Measurements from ENCODE around the gene PGK1.
A peak's percentile ranks its signal among the peaks of the same experiment; 100 is the strongest.
"Not testable (repeated sequence)": the region's sequence is repeated elsewhere in the genome, so short reads cannot be mapped to it uniquely, and the experiment has no call there.

PGK1 gene

DNA sequence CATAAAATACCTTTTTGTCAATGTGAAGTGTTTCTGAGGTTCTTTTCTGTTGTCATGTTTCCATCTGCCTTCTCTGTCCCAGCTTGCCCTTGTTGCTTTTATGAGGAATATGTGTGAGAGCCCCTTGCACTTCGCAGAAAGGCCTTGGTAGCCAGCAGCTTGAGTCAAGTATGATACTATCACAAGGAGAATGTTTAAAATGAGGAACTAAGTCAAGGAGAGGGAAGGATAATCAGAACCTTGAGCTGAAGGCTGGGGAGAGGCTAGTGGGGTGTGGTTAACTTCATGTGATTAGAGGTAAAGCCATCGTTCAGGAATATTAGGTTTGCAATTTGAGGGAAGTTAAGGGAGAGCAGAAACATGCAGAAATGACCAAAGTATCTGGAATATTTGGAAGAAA is 12.7 kb downstream of the PGK1 start:
- no peak for DNase-seq

DNA sequence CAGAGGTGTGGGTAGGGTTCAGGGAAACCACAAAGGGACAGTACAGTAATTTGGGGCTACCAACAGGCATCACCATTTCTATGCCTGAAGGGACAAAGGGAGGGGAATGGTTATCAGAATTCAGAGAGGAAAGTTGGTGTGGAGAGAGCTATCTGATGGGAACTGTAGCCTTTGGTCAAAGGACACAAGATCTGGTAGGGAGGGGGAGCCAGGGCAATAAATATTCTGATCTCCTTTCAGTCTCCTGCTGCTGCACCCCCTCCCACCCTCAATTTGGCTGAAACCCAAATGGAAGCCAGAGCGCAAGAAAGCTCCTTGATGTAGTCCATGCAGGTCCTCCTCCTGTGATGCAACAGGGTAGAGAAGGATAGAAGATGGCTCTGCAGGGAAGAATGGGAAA is 14.6 kb downstream of the PGK1 start:
- DNase-seq: no peak

DNA sequence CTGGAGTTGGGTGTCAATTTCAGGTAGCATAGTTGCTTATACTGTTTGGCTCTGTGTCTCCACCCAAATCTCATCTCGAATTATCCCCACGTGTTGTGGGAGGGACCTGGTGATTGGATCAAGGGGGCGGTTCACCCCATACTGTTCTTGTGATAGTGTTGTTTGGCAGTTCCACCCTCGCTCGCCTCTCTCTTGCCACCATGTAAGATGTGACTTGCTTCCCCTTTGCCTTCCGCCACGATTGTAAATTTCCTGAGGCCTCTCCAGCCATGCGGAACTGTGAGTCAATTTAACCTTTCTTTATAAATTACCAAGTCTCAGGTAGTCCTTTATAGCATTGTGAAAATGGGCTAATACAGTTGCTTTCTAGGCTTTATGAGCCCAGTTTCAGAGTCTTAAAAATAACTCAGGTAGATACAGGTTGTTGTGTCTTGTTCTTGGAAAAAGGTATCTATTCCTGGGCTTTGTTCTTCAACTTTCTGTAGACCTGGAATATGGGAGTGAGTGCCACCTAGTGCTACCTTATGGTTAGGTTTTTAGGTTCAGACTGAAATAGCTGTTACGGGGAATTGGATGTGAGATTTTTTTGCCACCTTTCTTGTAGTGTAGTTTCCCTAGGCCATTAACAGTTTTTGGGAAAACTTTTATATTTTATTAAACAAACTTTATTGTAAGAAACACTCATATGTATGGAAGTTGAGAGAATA is 15.6 kb downstream of the PGK1 start:
- peak; percentile 20 for DNase-seq

DNA sequence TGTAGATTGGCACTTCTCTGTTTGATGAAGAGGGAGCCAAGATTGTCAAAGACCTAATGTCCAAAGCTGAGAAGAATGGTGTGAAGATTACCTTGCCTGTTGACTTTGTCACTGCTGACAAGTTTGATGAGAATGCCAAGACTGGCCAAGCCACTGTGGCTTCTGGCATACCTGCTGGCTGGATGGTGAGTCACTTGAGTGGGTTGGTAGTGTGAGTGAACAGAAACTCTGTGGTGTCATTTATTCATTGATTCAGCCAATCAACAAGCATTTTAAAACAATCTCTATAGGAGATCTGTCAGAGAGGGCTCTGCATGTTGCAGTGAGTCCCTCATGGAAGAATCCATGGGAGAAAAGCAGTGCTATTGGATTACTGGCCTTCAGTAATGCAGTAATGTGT is 19.1 kb downstream of the PGK1 start:
- no peak for DNase-seq

DNA sequence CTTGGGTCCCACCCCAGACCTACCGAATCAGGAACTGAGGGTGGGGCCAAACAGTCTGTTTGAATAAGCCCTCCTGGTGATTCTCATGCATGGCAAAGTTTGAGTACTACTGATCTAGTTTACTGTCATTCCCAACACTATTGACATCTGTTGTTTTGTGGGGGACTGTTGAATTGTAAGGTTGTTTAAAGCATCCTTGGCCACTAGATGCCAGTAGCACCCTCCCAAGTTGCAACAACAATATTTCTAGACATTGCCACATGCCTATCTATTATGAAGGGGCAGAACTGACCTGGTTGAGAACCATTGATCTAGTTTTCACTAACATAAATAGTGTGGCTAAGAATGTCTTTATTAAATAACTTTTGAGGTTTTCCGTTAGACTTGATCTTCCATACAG is 20.3 kb downstream of the PGK1 start:
- DNase-seq: peak; percentile 23

DNA sequence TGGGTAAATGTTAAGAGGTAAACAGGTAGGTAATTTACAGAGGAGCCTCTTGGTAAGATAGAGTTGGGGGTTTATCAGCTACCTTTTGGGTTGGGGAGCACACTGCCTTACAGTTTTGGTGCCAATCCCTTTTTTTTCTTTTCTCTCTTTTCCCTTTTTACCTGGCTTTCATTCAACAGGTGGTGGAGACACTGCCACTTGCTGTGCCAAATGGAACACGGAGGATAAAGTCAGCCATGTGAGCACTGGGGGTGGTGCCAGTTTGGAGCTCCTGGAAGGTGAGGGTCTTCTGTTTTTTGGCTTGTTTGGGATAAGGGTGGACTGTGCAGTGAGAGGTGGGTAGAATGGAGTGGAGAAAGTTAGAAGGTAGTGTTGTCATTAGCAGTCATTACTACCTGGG is 21.1 kb downstream of the PGK1 start:
- no peak for DNase-seq

DNA sequence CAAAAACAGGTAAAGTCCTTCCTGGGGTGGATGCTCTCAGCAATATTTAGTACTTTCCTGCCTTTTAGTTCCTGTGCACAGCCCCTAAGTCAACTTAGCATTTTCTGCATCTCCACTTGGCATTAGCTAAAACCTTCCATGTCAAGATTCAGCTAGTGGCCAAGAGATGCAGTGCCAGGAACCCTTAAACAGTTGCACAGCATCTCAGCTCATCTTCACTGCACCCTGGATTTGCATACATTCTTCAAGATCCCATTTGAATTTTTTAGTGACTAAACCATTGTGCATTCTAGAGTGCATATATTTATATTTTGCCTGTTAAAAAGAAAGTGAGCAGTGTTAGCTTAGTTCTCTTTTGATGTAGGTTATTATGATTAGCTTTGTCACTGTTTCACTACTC is 21.7 kb downstream of the PGK1 start:
- DNase-seq: not testable (repeated sequence)

DNA sequence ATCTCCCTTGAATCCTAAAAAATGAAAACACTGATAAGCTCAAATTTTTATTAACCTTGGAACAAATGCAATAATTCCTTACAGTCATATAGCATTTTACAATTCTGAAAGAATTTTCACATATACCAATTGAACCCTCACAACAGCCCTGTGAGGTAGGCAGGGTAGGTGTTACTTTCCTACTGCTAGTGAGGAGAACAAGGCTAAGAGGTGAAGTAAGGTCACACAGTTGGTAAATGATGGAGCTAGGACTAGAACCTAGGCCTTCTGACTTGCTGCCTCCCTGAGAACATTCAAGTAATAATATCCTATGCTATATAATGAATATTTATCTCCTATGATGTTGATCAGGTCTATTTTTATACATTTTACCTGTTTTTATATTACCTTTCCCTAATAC is 25.7 kb downstream of the PGK1 start:
- no peak for DNase-seq

DNA sequence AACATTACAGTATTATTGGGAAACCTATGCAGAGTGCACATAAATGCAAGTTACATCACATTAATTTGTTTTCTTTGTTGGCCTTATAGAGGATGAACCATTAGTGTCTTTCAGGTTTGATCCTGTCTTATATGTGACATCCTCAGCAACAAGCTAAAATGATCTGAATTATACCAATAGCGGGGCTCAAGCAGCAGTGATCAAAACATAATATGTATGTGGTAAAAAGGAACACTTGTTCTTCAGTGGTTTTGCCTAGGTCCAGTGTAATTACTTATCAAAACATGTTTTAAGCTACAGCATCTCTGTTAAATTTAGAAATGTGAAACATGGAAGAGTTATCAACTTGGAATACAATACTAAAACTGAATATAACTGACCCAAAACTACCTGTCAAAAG is 26.3 kb downstream of the PGK1 start:
- no peak for DNase-seq

DNA sequence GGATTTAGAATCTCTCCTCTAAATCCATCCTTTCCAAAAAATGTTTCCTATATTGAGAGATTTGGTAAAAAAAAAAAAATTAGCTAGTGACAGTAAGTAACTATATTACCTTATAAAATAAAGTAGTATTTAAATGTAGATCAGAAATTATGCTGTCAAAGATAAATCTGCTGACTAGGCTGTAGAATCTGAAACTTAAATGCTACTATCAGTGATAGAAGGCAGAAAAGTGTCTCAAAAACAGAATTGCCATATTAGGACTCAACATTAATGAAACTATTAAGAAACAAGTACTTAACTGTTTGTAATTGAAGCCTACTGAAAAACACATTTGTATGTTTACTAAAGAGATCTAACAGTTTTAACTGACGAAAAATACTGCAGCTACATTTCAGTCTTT is 27.1 kb downstream of the PGK1 start:
- no peak for DNase-seq

DNA sequence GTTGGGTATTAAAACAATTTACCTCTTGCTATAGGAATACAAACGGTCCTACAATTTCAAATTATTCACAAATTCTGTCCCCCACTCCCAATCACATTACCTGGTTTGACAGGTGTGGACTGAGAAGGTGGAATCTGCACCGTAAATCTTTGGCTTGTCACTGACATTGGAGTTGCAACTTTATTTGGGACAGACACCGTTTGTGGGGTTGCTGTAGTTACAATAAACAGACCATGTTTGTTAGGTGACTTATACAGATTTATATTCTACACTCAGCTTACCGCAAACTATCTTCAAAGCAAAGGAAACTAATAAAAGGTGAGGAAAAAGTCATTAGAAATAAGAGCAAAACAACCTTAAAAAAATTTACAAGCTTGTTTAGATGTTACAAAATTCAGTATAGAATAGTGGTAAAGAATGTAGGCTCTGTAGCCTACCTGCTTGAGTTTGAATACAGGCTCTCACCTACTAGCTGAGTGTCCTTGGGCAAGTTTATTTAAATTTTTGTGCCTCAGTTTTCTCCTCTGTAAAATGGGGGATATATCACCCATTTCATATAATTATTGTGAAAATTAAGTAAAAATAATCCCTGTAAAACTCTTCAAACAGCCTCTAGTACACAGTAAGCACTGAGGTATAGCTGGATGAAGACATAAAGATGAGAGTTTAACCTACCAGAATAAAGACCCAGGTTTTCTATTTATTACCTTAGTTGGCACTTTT is 29.4 kb downstream of the PGK1 start:
- no peak for DNase-seq

DNA sequence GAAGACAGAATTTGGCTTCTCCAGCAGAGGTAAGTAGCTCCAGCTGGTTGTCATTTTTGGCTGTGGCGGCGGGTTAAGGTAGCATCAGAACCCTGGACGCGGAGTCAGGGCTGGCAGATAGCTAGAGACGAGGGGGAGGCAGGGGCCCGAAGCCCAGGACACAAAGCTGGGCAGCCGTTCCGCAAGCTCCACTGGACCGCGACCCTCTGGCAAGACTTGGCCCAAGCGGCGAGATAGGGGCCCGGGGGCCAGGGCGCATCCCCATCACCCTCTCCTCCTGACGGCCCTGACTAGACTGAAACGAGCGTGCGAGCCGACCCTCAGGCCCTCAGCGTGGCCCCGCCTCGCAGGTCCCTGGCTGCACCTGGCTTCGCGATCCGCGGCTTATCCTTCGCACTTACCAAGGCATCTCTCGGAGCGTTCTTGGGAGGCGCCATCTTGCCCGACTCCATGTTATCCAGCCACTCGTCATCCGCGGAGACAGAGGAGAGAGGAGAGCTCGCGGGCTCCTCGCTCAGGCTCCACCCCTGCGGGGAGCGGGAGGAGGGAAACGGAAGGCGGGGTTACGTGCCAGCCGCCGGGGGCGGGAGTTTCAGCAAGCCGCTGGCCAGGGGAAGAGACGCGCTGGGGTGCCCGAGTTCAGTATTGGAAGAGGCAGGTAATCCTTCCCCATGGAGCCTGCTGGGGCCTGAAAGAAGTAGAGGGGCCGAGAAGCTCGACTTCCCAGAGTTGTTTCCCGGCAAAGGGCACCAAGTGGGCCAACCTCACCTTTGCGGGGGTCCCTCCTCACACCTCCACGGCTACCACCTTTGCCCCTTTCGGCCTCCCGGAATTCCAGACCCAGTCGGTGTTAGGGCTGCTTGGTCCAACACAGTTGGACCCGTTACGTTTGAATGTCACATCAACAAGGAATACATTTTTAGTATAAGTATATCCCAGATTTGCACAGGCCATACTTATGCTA is 35.4 kb downstream of the PGK1 start, which contains the start of gene TAF9B:
TAF9B (minus strand) TSS at position 491 of the 964 bp plus-strand sequence; CDS start at position 452, 39 bp downstream.
- DNase-seq: peak; percentile 96

DNA sequence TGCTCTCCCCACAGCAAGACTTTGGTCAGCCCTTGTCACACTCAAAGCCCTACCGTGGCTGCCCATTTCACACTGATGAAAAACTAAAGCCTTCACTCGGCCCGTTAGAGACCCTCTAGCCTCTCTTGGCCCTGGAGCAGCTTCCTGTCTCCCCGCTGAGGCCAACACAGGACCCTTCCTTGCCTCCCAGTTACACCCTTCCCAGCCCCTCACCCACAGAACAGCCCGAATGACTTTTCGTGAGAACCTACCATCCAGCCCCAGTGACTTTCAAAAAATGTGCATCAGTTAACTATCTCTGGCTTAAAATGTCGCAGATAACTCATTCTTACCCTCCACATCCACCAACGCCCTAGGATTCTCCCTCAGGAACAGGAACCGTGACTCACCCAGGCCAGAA is 36.2 kb downstream of the PGK1 start:
- no peak for DNase-seq

DNA sequence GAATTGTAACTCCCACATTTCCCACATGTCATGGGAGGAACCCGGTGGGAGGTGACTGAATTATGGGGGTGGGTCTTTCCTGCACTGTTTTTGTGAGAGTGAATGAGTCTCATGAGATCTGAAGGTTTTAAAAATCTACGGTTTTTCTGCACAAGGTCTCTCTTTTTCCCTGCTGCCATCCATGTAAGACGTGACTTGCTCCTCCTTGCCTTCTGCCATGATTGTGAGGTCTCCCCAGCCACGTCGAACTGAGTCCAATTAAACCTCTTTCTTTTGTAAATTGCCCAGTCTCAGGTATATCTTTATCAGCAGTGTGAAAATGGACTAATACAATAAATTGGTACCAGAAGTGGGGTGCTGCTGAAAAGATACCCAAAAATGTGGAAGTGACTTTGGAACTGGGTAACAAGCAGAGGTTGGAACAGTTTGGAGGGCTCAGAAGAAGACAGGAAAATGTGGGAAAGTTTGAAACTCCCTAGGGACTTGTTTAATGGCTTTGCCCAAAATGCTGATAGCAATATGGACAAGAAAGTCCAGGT is 43.0 kb downstream of the PGK1 start:
- DNase-seq: not testable (repeated sequence)

DNA sequence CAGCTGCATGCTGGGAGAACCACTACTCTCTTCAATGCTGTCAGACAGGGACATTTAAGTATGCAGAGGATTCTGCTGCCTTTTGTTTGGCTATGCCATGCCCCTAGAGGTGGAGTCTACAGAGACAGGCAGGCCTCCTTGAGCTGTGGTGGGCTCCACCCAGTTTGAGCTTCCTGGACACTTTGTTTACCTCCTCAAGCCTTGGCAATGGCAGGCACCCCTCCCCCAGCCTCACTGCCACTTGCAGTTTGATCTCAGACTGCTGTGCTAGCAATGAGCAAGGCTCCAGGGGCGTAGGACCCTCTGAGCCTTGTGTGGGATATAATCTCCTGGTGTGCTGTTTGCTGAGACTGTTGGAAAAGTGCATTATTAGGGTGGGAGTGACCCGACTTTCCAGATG is 53.3 kb downstream of the PGK1 start:
- not testable (repeated sequence) for DNase-seq

DNA sequence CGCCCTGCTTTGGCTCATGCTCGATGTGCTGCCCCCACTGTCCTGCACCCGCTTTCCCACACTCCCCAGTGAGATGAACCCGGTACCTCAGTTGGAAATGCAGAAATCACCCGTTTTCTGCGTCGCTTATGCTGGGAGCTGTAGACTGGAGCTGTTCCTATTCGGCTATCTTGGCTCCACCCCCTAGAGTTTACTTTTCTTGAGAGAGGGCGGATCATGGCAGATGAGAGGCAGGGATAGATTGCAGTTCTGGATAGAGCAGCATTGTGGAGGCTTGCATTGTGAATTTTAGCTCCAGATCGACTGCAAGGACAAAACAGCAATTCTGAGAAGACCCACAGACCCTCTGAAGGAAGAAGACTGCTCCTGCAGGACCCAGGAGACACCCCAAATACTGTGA is 53.8 kb downstream of the PGK1 start:
- not testable (repeated sequence) for DNase-seq

DNA sequence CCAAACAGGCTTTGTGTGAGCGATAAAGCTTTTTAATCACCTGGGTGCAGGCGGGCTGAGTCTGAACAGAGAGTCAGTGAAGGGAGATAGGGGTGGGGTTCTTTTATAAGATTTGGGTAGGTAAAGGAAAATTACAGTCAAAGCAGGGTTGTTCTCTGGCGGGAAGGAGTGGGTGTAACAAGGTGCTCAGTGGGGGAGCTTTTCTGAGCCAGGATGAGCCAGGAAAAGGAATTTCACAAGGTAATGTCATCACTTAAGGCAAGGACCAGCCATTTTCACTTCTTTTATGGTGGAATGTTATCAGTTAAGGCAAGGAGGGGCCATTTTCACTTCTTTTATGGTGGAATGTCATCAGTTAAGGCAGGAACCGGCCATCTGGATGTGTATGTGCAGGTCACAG is 56.7 kb downstream of the PGK1 start:
- DNase-seq: not testable (repeated sequence)

DNA sequence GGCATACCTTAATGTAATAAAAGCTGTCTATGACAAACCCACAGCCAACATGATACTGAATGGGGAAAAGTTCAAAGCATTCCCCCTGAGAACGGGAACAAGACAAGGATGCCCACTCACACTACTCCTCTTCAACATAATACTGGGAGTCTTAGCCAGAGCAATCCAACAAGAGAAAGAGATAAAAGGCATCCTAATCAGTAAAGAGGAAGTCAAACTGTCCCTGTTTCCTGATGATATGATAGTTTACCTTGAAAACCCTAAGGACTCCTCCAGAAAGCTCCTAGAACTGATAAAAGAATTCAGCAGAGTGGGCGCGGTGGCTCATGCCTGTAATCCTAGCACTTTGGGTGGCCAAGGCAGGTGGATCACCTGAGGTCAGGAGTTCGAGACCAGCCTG is 59.1 kb downstream of the PGK1 start:
- not testable (repeated sequence) for DNase-seq

DNA sequence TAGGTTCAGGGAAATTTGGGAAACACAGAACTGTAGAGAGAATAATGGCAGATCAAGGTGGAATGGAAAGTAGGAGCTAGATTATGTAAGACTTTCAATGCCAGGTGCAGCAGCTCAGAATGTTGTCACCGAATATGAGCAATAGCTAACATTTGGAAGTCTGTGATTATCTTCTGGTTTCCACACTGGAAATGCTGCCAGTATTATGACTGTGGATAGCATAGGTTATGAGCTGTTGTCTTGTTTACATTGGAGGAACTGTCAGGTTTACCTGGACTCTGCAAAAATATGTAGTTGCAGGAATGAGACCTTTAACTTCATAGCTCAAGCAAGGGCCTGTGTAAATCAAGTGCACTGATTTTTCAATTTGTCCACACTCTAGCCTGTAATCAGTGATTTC is 61.4 kb downstream of the PGK1 start:
- no peak for DNase-seq

DNA sequence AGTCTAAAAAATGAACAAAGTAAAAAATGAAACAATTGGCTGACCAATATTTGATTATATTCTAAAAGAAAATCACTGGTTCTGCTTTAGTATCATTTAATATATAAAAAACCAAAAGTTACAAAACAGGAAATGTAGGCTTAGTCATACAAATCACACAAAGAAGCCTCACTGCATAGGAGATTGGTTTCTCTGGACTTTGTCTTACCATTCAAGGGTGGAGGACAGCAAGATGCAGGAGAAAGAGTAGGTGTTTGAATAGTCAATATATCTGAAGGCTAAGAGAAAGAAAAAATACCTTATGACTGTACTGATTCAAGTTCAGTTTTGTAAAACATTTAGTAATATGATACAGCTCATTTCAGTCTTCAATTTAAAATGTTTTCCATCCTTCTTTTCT is 64.0 kb downstream of the PGK1 start:
- no peak for DNase-seq
